GM21737 (cell line): ENCODE measurements around the gene PPP2CA.
A peak's percentile ranks its signal among the peaks of the same experiment; 100 is the strongest.
"Not testable (repeated sequence)": the region's sequence is repeated elsewhere in the genome, so short reads cannot be mapped to it uniquely, and the experiment has no call there.

Experiments used
- ATAC-seq: cut with Tn5 transposase; IDR thresholded peaks from one replicate; pipeline ENCODE4 v1.9.1; 2021; ENCODE audit warnings: mild to moderate bottlenecking, moderate library complexity; ENCODE audit not compliant: unreplicated experiment

Gene PPP2CA

DNA sequence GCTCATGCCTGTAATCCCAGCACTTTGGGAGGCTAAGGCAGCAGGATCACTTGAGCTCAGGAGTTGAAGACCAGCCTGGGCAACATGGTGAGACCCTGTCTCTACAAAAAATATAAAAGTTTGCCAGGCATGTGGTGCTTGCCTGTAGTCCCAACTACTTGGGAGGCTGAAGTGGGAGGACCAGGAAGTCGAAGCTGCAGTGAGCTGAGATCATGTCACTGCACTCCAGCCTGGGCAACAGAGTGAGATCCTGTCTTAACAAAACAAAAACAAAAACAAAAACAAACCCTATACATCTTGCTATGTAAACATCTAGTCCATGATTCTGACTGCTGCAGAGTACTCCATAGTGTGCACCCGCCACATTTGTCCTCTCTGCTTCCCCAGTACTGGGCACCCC lies 19.8 kb upstream of the PPP2CA start:
- no peak for ATAC-seq

DNA sequence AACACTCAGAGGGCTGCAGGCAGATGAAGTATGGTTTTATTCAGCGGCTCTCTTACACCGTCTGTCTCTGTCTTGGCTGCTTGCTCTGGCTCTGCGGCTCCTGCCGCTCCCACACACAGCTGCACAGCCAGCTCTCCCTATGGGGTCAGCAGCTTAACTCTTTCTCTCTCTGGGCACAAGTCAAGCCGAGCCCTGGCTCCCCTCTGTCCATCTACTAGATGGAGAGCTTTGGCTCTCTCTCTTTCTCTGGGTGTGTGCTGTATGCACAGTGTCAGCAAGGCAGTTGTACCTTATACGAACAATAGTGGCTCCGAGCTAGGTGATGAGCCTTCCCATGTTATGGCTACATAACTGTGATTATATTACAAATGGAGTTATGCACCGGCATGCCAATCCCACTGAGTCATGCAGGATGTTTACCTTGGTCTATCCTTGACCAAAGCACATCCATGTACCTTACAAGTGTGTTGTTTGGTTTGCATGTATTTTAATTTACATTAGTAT lies 19.3 kb upstream of the PPP2CA start:
- ATAC-seq = no peak

DNA sequence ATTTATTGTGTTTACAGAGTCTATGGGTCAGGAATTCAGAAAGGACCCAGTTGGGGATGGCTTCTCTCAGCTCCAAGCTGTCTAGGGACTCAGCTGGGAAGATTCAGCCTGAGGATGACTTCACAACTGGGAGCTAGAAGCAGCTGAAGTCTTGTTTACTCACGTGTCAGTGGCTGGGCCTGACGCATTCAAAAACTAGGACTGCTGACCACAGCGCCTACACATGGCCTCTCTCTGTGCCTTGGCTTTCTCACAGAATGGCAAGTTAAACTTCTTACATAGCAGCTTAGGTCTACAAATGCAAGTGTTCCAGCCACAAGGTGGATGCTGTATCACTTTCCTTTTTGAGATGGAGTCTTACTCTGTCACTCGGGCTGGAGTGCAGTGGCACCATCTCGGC lies 16.3 kb upstream of the PPP2CA start:
- no peak for ATAC-seq

DNA sequence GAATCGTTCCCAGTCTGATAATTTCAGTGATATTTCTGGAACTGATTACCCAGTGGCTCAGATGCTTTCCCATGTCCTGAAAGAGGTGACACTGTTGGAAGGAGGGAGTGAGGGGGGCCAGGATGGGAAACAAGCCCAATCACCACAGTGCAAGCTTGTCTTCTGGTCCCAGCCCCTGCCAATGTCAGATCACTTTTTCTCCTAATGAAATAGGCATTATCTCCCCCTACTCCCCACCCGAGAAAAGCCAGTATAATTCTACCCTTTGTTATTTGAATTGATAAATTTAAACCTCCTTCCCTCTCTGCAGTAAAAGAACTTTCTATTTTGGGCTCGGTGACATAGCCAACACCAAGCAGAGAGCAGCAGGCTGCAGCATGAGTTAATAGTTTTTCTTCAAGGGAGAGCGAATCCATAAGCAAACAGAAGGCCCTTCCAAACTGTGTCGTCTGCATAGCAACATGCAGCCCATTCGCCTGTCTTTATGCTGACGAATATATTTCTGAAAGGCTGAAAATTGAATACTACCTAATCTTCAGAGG lies 14.6 kb upstream of the PPP2CA start:
- no peak for ATAC-seq

DNA sequence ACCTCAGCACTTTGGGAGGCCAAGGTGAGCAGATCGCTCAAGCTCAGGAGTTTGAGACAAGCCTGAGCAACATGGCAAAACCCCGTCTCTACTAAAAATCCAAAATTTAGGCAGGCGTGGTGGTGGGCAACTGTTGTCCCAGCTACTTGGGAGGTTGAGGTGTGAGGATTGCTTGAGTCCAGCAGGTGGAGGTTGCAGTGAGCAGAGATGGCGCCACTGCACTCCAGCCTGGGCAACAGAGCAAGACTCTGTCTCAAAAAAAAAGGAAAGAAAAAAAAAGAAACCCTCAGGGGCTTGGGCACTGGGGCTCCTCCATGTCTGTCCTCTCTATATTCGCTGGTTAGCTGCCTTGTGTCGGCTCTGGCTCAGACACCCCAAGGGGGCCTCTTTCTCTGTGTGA lies 10.9 kb upstream of the PPP2CA start:
- ATAC-seq = no peak

DNA sequence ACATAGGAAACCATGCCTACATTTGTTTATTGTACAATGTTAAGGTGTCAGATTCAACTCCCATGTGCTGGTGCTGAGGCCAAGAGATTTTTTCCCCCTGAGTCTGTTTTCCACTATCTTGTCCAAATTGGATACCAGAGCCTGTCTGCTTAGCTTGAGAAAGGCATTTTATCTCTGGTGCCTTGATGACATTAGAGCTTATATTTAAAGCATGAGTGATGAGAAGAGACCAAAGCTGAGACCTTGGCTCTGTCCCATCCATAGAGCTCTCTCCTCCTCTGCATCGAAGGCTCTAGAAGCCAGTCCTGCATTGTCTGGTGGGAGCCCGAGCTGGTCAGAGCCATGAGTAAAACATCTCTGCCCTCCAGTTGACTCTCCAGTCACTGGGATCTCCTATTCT lies 10.4 kb upstream of the PPP2CA start:
- ATAC-seq = no peak

DNA sequence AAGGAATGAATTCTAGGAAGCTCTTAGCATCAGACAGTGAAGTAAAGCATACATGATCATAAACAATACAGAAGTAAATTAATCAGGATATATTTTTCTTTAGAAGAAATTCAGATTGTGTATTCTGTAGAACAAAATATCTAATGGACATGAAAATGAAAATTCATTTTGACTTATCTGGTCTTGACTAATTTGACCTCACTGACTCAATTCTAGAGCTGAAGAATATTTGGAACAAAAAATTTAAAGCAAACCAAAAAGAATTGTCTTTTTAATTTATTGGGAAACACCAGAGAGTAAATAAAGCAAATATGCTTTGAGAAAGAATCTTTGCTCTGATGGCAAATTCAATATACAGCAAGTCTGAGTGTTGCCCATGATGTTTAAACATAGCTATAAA lies 2.8 kb upstream of the PPP2CA start:
- no peak for ATAC-seq

DNA sequence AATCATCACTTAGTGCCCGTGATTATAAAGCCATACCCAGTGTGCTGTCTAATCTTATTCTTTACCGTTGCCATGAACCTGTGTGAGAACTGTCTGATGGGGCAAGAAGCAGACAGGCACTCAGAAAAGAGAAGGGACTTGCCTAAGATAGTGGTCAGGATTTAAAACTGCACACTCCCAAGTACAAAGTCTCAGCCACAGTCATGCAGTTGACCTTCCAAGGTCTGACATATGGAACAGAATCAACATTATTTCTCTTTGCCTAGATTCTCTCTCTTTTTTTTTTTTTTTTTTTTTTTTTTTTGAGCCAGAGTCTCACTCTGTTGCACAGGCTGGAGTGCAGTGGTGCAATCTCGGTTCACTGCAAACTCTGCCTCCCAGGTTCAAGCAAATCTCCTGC lies 1.9 kb upstream of the PPP2CA start:
- no peak for ATAC-seq

DNA sequence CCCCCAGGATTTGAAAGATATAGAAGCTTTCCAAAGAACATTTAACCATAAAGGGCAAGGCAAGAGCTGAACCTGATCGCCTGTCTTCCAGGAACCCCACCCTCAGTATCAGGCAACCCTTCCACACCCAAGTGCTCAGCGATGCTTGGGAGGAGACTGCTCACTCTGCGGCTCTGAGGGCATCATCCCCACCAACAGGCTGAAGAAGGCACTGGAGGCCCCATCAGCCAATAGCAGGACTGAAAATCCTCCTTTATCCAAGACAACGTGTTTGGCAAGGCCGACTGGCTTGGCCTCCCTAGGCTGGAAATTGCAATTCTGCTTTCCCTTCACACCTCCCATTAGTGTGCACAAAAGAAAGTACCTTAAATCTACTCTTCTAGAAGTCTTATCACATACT lies 1.4 kb upstream of the PPP2CA start:
- ATAC-seq = no peak

DNA sequence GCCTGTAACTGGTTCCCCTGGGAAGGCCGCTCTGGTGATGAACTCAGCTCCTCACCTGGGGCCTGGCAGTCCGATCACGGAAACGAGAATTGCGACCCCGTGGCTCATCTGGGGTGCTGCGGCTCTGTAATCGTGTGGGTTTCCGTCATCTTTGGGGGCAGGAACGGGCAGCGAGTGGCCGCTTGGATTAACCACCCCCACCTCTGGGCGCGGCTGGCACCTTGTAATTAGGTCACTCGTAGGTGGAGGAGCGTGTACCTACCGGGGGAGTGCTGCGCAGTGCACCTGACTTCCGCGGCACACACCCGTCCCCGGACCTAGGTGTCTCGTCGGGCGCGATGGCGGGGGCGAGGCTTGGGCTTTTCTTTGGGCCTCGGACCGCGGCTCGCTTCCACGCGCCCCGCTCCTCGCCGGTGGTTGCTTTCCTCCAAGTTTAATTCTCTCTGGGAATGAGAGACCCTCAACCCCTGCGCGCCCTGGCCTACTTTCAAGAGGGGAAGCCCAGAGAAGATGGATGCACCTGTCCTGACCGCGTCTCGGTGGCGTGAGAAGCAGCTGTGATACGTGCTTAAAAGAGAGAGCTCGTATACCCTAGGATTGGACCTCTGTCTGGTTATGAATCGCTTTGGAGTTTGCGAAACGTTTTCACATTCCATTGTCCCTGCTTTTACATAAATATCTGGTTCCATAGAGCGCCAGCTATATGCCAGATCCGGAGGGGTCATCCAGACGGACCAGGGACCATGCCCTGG lies 744 bp upstream of the PPP2CA start:
- ATAC-seq = peak; percentile 23

DNA sequence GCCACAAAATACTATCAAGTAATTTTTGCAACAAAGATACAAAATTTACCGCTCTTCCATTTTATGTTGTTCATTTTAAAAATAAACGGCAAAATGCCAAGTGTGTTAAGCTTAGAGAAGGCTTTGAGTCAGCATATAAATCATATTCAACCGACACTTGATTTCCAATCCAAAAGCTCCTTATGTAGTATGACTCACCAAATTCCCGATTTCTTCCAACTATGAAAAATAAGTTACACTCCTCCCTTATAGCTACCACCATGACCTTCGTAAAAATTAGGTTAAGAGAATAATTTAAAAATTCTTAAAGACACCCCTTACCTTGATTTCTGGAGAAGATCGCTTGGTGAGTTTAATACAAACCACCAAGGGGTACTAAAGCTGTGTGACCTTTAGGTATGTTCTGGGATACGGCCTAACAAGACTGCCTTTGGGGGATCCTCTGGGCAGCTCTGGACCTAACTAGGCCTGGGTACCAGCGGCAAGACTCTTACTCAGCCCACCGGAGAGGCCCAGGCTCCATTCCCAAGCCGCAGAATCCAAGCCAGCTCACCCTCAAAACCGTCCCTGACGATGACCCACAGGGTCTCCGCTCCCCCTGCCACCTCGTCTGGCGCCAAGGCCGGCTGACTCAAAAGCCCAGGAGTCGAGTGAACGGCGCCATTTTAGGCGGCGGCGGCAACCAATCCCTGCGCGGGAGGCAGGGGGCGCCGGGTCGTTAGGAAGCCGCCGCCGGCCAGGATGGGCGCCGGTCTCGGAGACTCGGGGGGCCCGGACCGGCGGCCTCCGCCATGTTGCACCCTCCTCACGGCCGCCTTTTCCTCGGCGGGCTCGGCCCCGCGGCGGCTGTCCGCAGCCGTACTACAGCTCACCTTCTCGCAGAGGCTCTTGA lies 739 bp downstream of the PPP2CA start:
- ATAC-seq = peak; percentile 37

DNA sequence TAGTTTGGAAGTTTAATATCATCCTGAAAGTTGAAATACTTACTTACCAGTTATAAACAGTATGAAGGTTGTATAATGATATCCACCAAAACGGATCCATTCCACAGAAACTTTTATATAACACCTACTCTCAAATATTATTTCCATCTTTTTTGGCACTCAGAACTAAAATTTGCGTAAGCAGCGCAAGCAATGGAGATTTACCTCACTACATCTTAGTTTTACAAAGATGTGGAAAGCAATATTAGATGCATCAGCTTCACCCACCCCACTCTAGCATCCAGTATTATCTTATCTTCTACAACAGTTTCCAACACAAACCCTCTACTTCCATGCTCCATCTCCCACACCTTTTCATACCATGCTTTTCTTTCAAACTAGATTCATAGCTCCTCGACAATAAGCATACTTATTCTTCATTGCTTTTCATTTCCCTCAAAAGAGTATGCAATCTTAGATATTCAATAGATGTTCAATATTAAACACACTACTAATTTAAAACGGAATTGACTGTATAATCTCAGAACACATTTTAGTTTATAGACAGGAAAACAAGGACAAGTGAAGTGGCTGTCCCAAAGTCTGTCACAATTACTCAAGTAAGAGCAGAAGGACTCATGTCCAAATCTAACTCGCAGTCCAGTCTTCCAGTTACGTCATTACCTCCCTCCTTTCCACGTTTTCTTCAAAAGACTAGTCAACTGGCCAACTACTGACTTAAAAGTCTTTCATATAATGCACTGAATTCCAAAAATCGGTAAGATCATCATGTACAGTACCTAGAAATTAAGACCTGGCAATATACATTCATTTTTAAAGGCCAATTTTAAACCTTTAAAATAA lies 2.2 kb downstream of the PPP2CA start:
- no peak for ATAC-seq

DNA sequence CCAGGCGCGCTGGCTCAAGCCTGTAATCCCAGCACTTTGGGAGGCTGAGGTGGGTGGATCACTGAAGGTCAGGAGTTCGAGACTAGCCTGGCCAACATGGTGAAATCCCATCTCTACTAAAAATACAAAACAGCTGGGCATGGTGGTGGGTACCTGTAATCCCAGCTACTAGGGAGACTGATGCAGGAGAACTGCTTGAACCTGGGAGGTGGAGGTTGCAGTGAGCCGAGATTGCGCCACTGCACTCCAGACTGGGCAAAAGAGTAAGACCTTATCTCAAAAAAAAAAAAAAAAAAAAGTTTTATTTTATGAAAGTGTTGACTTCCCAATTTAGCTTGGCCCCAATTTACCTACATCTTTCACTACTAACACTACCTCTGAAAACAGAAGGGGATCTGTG lies 4.2 kb downstream of the PPP2CA start:
- not testable (repeated sequence) for ATAC-seq

DNA sequence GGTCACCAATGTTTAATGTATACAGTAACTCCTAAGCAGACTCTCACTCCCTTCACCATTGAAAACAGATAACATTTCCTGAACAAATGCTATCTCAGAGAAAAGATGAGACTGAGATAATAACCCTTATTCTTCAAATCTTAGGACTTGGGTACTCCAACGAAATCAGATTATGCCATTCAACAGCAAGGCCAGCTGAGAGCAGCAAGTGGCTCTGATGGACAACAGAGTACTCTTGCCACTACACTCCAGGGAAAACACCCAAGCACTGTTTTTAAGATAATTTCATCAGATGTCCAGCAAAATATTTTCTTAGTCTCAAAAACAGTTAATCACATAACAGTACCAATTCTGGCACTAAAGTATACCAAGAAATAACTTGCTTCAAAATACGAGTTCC lies 10.1 kb downstream of the PPP2CA start:
- ATAC-seq = no peak

DNA sequence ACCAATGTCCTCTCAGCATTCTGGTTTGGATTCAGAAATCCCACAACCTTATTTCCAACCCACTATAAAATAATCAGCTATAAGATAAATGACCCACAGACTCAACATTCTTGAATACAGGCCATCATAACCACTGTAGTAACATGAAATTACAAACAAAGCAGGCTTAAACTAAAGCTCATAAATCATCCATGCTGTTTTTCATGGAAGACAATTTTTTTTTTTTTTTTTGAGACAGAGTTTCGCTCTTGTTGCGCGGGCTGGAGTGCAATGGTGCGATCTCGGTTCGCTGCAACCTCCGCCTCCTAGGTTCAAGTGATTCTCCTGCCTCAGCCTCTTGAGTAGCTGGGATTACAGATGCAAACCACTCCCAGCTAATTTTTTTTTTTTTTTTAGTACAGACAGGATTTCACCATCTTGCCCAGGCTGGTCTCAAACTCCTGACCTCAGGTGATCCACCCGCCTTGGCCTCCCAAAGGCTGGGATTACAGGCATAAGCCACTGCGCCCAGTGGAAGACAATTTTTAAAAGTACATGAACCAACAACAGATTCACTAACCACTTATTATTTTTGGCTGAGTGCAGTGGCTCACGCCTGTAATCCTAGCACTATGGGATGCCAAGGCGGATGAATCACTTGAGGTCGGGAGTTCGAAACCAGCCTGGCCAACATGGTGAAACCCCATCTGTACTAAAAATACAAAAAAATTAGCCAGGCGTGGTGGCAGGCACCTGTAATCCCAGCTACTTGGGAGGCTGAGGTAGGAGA lies 14.4 kb downstream of the PPP2CA start:
- not testable (repeated sequence) for ATAC-seq

DNA sequence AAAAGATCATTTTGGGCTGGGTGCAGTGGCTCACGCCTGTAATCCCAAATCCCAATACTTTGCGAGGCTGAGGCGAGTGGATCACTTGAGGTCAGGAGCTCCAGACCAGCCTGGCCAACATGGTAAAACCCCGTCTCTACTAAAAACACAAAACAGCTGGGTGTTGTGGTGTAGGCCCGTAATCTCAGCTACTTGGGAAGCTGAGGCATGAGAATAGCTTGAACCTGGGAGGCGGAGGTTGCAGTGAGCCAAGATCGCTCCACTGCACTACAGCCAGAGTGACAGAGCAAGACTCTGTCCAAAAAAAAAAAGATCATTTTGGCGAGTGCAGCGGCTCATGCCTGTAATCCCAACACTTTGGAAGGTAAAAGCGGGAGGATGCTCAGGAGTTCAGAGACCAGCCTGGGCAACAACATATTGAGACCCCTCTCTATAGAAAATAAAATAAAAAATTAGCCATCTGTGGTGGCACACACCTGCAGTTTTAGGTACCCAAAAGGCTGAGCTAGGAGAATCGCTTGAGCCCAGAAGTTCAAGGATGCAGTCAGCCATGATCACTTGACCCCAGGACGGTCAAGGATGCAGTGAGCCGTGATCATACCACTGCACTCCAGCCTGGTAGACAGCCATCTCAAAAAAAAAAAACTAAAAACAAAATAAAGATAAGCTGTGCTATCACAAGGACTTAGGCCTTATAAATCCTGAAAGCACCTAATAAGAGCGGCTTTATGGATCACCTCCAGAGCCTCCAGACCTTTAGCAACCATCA lies 16.2 kb downstream of the PPP2CA start:
- ATAC-seq = no peak

DNA sequence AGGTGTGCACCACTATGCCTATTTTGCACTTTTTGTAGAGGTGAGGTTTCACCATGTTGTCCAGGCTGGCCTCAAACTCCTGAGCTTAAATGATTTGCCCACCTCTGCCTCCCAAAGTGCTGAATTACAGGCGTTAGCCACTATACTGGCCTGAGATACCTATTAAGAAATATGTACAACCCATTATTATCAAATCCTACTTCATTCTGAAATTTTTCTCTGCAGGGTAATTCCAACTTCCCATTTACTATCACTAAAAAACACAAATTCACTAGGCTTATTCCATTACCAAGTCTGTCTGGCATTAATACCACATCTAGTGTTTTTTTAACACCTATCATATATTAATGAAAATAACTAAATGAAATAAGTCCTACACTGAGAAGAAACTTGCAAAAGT lies 18.2 kb downstream of the PPP2CA start:
- no peak for ATAC-seq

DNA sequence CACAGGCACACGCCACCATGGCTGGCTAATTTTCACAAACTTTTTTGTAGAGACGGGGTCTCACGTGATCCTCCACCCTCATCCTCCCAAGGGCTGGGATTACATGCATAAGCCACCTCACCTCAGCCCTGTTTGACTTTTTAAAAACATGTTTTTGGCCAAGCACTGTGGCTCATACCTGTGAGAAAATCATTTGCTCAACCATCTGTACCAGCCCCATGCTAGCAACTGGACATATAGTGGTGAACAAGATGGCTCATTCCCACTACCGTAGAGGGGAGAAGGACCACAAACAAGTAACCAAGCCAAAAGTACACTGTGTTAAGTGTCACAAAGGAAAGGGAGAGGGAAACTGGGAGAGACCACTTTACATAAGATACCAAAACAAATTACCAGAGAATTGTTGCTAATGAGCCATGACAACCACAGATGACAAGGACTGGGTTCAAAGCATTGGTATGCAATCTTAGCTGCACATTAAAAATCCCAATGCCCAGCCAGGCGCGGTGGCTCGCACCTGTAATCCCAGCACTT lies 19.2 kb downstream of the PPP2CA start:
- no peak for ATAC-seq

DNA sequence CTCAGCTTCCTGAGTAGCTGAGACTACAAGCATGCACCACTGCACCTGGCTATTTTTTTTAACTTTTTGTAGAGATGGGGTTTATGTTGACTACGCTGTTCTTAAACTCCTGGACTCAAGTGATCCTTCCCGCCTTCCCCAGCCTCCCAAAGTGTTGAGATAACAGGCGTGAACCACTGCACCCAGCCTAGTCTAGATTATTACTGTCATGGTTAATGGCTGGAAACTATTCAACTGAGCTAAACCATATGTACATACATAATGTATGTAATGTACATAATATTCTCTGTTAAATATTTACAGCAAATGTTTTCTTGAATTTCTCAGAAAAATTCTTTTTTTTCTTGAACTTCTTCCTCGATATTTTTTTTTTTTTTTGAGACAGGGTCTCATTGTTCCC lies 21.3 kb downstream of the PPP2CA start:
- no peak for ATAC-seq
